ENCODE data around the gene ADARB2. TPM values are rescaled to one million over a fixed set of nuclear protein-coding genes. Genes with fewer than 3 reads are reported as not detected.

Gene ADARB2
- total RNA-seq, 6 donors from 2014 or later: 0.69 to 5.2 (median 1.8) TPM

DNA sequence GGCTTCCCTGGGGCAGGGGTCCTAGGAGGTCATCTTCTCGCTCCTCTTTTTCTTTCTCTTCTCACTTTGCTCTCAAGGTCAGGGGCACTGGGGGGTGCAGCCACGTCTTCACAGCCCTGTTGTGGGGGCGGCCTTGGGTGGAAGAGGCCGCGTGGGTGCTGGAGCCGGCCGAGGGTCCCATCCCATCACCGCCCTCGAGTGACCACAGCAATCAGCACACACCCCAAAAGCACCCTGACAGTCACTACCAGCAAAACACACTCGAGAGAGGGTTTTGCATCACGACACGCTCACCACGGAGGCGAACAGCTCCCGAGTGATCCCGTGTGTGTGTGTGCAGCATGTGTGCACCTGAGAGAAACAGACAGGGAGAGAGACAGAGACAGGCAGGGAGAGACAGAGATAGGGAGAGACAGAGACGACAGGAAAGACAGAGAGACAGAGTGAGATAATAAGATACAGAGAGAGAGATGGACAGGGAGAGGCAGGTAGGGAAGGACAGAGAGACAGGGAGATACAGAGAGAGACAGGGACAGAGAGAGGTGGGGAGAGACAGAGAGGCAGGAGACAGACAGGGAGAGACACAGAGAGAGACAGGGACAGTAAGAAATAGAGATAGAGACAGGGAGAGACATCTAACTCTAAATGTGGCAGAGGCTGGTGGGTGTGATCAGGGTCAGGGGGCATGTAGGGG, 580.3 kb downstream of the ADARB2 start:
- Histone ChIP-seq H3K4me1 (no peaks in the 10 kb centered on the region), H3K4me3 (no peak overlapping the region), H3K27me3 (no peaks in the 10 kb centered on the region), H3K27ac (no peak overlapping the region), H3K36me3 (no peaks in the 10 kb centered on the region), H3K9me3 (no peaks in the 10 kb centered on the region)
- no peak for ATAC-seq (ENCODE audit: low FRiP score in 2 of 2)
- DNase-seq: peak; percentile 14 to 52
- WGBS, 2 donors: 78 to 82% methylated on average over 17 of the region's 17 CpGs
- TF ChIP-seq, protein P1, sequence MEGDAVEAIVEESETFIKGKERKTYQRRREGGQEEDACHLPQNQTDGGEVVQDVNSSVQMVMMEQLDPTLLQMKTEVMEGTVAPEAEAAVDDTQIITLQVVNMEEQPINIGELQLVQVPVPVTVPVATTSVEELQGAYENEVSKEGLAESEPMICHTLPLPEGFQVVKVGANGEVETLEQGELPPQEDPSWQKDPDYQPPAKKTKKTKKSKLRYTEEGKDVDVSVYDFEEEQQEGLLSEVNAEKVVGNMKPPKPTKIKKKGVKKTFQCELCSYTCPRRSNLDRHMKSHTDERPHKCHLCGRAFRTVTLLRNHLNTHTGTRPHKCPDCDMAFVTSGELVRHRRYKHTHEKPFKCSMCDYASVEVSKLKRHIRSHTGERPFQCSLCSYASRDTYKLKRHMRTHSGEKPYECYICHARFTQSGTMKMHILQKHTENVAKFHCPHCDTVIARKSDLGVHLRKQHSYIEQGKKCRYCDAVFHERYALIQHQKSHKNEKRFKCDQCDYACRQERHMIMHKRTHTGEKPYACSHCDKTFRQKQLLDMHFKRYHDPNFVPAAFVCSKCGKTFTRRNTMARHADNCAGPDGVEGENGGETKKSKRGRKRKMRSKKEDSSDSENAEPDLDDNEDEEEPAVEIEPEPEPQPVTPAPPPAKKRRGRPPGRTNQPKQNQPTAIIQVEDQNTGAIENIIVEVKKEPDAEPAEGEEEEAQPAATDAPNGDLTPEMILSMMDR (IDR thresholded peaks at IDR 0.05): no peak
- TF ChIP-seq EP300 (IDR thresholded peaks at IDR 0.05) (no peak), POLR2AphosphoS5 (IDR thresholded peaks at IDR 0.05) (no peak), POLR2A (IDR thresholded peaks at IDR 0.05) (no peak)

DNA sequence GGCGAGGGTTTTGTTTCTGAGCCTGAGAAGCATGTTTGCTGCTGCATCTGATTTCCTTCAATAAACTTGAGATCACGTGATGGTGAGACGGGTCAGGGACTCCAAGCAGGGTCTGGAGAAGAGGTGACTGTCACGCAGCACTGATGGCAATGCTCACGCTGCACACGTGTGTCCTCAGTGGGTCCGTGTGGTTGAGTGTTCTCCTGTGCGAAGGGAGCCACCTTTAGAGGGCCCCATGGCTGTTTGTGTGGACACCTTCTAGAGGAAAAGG, 580.8 kb downstream of the ADARB2 start:
- Histone ChIP-seq H3K4me1 (no peaks in the 10 kb centered on the region), H3K36me3 (no peaks in the 10 kb centered on the region), H3K4me3 (no peak overlapping the region), H3K27me3 (no peaks in the 10 kb centered on the region), H3K9me3 (no peaks in the 10 kb centered on the region), H3K27ac (no peak overlapping the region)
- 94 to 100% methylated on average over 2 to 8 of the region's 8 CpGs for WGBS, 2 donors
- DNase-seq (peak in 1 of 2 donors; percentile 8), ATAC-seq (ENCODE audit: low FRiP score in 2 of 2) (no peak)
- TF ChIP-seq POLR2AphosphoS5 (IDR thresholded peaks at IDR 0.05) (no peak), POLR2A (IDR thresholded peaks at IDR 0.05) (no peak), EP300 (IDR thresholded peaks at IDR 0.05) (no peak)
- TF ChIP-seq, protein P1 (IDR thresholded peaks at IDR 0.05): no peak

DNA sequence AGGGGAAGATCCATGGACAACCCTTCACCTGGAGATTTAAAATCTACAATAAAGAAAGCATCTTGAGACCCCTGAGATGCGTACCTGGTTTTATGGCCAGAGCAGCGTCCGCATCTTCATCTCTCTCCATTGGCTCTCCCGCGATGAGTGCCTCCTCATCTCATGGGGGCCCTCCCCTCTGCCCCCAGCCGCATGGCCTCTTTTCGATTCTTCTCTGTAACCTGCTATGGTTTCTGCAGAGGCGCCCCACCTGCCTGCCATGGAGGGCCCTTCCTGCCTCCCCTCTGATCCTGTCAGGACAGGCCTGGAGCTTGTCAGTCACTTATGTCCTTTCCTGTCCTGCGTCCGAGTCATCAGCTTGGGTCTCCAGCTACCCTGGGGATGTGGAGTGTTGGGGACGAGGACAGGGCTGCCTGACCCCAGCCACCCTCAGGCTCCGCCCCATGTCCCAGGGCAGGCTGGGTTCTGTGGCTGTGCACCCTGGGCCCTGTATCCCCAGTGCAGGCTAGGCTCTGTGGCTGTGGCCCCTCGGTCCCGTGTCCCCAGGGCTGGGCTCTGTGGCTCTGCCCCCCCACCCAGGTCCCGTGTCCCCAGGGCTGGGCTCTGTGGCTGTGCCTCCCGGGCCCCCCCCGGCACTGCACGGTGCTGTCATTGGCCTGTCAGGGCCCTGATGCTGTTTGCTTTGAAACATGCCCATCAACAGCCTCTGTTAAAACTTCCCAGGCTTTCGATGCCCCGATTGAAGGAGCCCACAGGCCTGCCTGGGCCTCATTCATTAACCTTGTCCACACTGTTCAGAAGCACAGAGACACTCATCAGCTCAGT, 581.3 kb downstream of the ADARB2 start:
- Histone ChIP-seq H3K27me3 (no peaks in the 10 kb centered on the region), H3K27ac (no peak overlapping the region), H3K36me3 (no peaks in the 10 kb centered on the region), H3K9me3 (no peaks in the 10 kb centered on the region), H3K4me3 (no peak overlapping the region), H3K4me1 (no peaks in the 10 kb centered on the region)
- peak; percentile 12 to 62 for DNase-seq
- TF ChIP-seq POLR2AphosphoS5 (IDR thresholded peaks at IDR 0.05) (no peak), EP300 (IDR thresholded peaks at IDR 0.05) (no peak), POLR2A (IDR thresholded peaks at IDR 0.05) (no peak)
- TF ChIP-seq, protein P1 (IDR thresholded peaks at IDR 0.05): no peak
- 85 to 93% methylated on average over 10 to 19 of the region's 20 CpGs for WGBS, 2 donors
- ATAC-seq (ENCODE audit: low FRiP score in 2 of 2): no peak

DNA sequence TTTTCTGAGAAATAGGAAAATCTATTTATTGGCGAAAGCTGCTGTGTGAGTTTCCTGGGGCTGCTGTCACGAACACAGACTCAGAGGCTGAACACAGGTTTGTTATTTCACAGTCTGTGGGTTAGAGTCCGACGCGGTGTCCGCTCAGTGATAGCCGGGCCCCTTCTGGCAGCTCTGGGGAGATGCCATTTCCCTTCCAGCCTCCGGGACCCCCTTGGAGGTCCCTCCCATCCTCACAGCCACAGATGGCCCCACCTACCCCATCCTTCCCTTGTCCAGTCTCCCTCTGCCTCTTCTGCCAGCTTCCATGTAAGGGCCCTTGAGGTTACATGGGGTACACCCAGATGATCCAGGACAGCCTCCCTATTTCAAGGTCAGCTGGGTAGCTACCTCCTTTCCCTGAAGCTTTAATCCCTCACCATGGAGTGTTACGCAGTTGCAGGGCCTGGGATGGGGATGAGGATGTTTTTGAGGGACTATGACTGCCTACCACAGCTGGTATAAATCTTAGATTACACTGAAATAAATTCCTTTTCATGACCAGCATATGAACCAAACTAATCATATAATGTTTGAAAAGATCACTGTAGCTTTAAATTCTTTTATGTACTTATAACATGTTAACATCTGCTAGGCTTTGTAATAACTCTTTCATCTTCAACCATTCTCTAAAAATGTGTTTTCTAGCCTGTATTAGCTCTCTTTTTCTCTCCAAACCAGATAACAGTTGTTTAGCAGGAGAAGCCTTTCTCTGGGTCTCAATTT, 582.6 kb downstream of the ADARB2 start:
- DNase-seq (peak; percentile 8 to 21), ATAC-seq (ENCODE audit: low FRiP score in 2 of 2) (no peak)
- no peaks in the 10 kb centered on the region for H3K36me3 ChIP-seq
- H3K27ac ChIP-seq: no peak overlapping the region
- no peak overlapping the region for H3K4me3 ChIP-seq
- H3K4me1 ChIP-seq: no peaks in the 10 kb centered on the region
- H3K9me3 ChIP-seq: no peaks in the 10 kb centered on the region
- WGBS, 2 donors: 80 to 82% methylated on average over 9 of the region's 9 CpGs
- no peaks in the 10 kb centered on the region for H3K27me3 ChIP-seq
- TF ChIP-seq, protein P1 (IDR thresholded peaks at IDR 0.05): no peak
- TF ChIP-seq POLR2AphosphoS5 (IDR thresholded peaks at IDR 0.05) (no peak), POLR2A (IDR thresholded peaks at IDR 0.05) (no peak), EP300 (IDR thresholded peaks at IDR 0.05) (no peak)
